Thyroid gland (tissue), 4 donors: Measurements from ENCODE around the gene HYDIN.

Experiments used
- CTCF ChIP-seq, 6 experiments: fragments of 200-600 bp in 3 of 6; fragments of 450-650 bp in 3 of 6; sonication (generic) in 3 of 6; IDR thresholded peaks; one replicate each; pipeline ENCODE4 v1.5.1; 2016 to 2019; ENCODE audit warnings: antibody characterized with exemption in 6 of 6, mild to moderate bottlenecking in 2 of 6, inconsistent platforms in 1 of 6, moderate library complexity in 1 of 6
- POLR2A ChIP-seq, 2 donors: fragments of 450-650 bp; IDR thresholded peaks; one replicate each; pipeline ENCODE4 v1.6.1; 2017; ENCODE audit warnings: antibody characterized with exemption in 2 of 2, mild to moderate bottlenecking in 2 of 2, moderate library complexity in 1 of 2

GRCh38 chr16:70769131-70769530 lies 461.4 kb downstream of the HYDIN start:
- TF ChIP-seq CTCF (IDR thresholded peaks at IDR 0.05) (no peak), POLR2A (IDR thresholded peaks at IDR 0.05) (no peak)
